ENCODE data around the gene CALHM4.

CALHM4 gene

GRCh38 chr6:116528133-116528532 lies 25.4 kb upstream of the CALHM4 start:
- no peak for TF ChIP-seq CTCF (IDR thresholded peaks at IDR 0.05; ENCODE audit: control insufficient read depth, extremely low read depth, insufficient read depth)
- DNase-seq (ENCODE audit: low read depth), result no peak

GRCh38 chr6:116528780-116529179 lies 24.8 kb upstream of the CALHM4 start:
- no peak for TF ChIP-seq CTCF (IDR thresholded peaks at IDR 0.05; ENCODE audit: control insufficient read depth, extremely low read depth, insufficient read depth)
- no peak for DNase-seq (ENCODE audit: low read depth)
- no peak overlapping the region for H3K4me3 ChIP-seq (ENCODE audit: low read depth, low read length)

More at GRCh38 chr6:116528133-116528532, 25.4 kb upstream of the CALHM4 start:
- H3K4me3 ChIP-seq (ENCODE audit: low read depth, low read length), result no peak overlapping the region

GRCh38 chr6:116529466-116530290 lies 23.9 kb upstream of the CALHM4 start:
- TF ChIP-seq CTCF (IDR thresholded peaks at IDR 0.05; ENCODE audit: control insufficient read depth, extremely low read depth, insufficient read depth), result no peak
- H3K4me3 ChIP-seq (ENCODE audit: low read depth, low read length), result no peak overlapping the region
- no peak for DNase-seq (ENCODE audit: low read depth)

- DNase-seq (ENCODE audit: low read depth), result no peak
- TF ChIP-seq CTCF (IDR thresholded peaks at IDR 0.05; ENCODE audit: control insufficient read depth, extremely low read depth, insufficient read depth), result no peak
- H3K4me3 ChIP-seq (ENCODE audit: low read depth, low read length), result no peak overlapping the region
These were observed 23.1 kb upstream of the CALHM4 start for GRCh38 chr6:116530436-116530835.

- no peak for DNase-seq (ENCODE audit: low read depth)
- no peak overlapping the region for H3K4me3 ChIP-seq (ENCODE audit: low read depth, low read length)
- peak; percentile 54 for TF ChIP-seq CTCF (IDR thresholded peaks at IDR 0.05; ENCODE audit: control insufficient read depth, extremely low read depth, insufficient read depth)
These were observed 21.6 kb upstream of the CALHM4 start for GRCh38 chr6:116531675-116532570.

DNA sequence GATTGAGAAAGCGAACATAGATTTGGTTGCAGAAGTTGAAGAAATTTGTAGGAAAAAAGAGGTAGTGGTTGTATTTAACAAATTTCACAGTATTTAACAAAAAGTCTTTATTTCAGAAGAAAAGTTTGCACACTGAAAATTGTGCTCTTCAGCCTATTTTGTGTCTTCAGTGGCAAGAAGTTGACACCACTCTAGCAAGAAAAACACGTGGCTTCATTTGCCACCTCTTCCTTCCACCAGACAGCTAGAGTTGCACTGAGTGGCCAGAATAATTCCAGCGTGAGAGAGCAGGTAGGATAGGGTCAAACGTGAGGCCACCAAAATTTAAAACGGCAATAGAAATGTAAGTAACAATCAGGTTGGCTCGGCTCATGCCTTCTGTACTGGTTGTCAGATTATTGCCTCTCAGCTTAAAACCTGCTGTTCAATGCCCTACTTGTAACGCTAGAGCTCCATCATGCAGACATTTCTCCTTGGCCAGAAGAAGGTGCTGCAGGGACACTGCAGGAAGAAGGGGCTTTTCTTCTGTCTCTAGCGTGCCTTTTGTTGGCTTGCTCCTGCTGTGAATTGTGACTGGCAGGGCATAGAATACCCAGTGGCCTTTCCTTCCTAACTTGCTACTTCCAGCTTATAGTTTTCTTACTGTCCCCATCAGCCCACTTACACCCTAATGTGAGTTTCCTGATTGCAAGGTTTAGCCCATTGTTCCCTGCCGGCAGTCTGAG lies 20.2 kb upstream of the CALHM4 start:
- H3K4me3 ChIP-seq (ENCODE audit: low read depth, low read length), result no peak overlapping the region
- TF ChIP-seq CTCF (IDR thresholded peaks at IDR 0.05; ENCODE audit: control insufficient read depth, extremely low read depth, insufficient read depth), result no peak
- DNase-seq (ENCODE audit: low read depth), result no peak

Data from LNCaP clone FGC (cell line).